ENCODE data around the gene SLC9A9. TPM values are rescaled to one million over a fixed set of nuclear protein-coding genes. Genes with fewer than 3 reads are reported as not detected.

Gene SLC9A9
- total RNA-seq, 1 donor from 2014 or later, result 12.2 TPM

DNA sequence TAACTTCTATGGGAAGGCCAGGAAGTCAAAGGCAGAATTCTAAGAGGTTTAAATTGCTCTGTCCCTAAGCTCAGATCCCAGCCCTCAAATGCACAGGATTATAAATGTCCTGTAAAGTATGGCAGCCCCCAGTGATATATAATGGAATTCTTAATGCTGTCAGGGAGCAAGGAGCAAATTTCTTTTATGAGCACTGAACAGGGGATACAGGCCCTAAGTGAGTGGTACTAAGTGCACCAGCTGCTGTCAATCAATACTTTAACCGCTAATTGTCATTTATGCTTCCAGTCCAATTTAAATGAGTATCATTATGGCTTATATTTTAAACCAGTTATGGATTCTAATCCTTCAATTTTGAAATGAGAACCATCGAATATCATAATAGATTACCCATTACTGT lies 4.7 kb downstream of the SLC9A9 start:
- no peak for DNase-seq (ENCODE audit: low spot score)

GRCh38 chr3:143840636-143841035 lies 7.6 kb downstream of the SLC9A9 start:
- DNase-seq (ENCODE audit: low spot score), result no peak

GRCh38 chr3:143839980-143840379 lies 8.3 kb downstream of the SLC9A9 start:
- no peak for DNase-seq (ENCODE audit: low spot score)

- no peak for DNase-seq (ENCODE audit: low spot score)
Observed at GRCh38 chr3:143837076-143837475, 11.2 kb downstream of the SLC9A9 start.

- DNase-seq (ENCODE audit: low spot score), result no peak
Observed at GRCh38 chr3:143835312-143835711, 13.0 kb downstream of the SLC9A9 start.

DNA sequence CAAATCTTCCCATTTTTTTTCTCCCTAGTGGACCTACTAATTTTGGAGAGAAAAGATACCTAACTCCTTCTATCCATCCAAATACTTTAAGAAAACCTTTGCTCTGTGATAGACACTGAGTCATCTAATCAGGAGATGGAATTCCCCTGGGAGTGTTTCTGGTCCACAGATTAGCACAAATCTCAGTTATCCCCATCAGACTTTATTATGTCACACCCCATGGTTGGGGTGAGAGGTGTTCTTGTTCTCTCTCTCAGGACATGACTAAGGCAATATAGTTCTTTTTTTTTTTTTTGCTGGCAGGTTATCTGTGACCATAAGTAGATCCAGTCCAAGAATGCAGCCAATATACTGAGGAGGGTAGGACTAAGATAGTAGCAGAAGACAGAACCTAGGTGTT lies 15.8 kb downstream of the SLC9A9 start:
- DNase-seq (ENCODE audit: low spot score), result no peak

DNA sequence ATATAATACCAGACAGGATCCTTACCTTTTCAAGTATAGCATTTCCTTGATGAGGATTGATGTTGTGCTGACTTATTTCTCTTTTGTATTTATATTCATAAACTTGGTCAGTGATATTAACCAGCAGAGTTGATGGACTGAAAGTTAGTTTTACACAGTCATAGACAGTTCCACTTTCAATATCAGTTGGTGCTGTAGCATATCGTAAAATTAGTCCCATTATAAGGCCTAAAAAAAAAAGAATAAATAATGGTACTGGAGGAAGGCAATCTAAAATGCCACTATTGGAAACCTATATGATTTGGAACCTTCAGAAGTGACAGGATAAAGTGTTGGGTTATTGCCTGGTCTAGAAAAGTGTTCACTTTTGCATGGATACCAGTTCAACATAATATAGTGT lies 16.3 kb downstream of the SLC9A9 start:
- no peak for DNase-seq (ENCODE audit: low spot score)

DNA sequence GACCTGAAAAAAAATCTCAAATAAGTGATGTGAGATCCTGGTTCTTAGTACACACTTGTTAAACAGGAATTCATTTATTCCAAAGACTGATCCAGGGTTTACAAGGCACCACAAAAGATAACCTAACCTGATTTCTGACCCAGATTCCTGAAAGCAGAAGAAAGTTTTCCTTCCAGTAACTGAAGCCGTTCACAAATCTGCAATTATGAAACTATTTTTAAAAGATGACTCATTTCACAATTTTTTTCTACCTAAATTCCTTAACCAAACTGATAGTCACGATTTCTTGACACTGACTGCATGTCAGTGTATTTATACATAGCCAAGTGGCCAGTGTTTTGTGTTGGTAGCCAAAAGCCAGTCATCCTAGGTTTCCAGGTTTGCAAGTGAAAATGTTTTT lies 17.1 kb downstream of the SLC9A9 start:
- no peak for DNase-seq (ENCODE audit: low spot score)

DNA sequence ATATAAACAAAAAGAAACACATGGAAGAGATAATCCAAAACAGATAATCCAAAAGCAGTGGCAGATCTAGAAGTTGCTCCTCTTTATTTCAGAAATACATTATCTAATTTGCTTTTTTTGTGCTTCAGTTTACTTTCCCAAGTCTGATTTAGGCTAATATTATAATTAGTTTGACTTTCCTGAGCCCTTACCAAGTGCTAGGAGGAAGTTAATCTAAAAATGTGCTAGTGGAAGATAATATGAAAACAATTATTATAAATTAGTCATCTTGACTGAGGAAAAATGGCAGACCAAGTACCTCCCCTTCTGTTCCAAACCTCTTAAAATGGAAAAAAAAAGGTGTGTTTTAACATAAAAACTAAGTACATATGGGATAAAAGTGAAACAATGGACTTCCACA lies 17.5 kb downstream of the SLC9A9 start:
- DNase-seq (ENCODE audit: low spot score), result no peak

GRCh38 chr3:143830063-143830462 lies 18.2 kb downstream of the SLC9A9 start:
- DNase-seq (ENCODE audit: low spot score), result no peak

- no peak for DNase-seq (ENCODE audit: low spot score)
Observed at GRCh38 chr3:143827425-143827824, 20.8 kb downstream of the SLC9A9 start.

GRCh38 chr3:143826296-143826695 lies 22.0 kb downstream of the SLC9A9 start:
- DNase-seq (ENCODE audit: low spot score), result no peak

DNA sequence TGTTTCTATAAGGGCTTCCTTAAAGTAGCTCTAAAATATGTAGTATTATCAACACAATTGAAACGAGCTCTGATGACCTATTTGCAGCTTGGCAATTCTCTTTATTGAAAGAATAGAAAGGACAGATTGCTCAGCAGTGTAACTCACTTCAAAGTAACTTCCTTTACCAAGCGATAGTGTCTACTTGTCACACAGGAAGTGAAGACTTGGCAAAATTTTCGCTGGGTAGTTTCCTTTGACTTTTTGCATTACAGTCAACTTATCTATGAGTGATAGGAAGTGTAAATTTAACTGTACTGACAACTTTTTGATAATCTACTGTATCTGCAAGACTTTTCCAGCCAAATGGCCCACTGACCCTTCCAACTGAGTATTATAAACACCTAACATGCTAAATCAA lies 22.8 kb downstream of the SLC9A9 start:
- no peak for DNase-seq (ENCODE audit: low spot score)

DNA sequence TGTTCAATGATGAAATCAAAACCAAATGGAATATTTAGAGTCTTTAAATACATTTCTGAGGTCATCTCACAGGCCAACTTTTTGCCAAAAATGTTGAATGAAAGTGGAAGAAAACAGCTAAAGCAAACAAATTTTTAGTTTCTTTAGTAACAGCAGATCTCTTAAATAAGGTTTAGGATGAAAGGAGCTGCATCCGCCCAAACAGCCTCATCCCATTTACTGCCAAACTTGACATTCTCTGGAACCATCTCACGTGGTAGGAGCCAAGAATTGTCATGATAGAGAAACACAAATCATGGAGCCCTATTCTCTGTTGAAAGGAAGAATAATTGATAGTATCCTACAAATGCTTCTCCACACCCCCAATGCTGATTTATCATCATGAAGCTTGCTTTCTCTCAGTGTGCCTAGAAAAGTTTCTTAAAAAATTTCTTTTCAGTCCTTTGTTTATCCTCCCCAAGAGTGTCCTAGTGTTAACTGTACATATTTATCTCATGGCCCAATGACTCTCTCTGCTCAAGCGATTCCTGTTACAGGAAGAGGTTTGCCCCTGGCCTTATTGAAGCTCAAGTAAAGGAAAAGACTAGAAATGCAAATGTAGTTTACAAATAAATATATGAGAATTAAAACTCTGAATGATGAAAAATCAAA lies 23.4 kb downstream of the SLC9A9 start:
- DNase-seq (ENCODE audit: low spot score), result no peak

GRCh38 chr3:143822798-143823197 lies 25.5 kb downstream of the SLC9A9 start:
- no peak for DNase-seq (ENCODE audit: low spot score)

- DNase-seq (ENCODE audit: low spot score), result no peak
Observed at GRCh38 chr3:143822374-143822773, 25.9 kb downstream of the SLC9A9 start.

DNA sequence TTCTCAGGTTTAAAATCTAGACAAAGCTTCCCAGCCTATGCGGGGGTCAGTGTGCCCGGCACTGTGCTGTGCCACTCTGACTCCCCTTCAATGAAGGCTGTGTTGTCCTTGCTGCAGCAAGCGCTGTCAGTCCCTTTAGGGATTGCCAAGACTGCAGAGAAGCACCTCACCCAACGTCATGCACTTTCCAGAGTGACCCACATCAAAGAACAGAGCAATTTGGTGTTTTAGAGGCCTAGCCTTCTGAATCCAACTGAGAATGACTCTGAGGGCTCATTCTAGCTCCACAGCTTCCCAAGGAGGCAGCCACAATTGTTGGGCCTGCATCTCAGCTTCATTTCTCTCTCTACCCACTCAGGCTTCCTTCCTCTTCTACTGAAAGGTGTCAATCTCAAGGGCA lies 26.4 kb downstream of the SLC9A9 start:
- DNase-seq (ENCODE audit: low spot score), result no peak

DNA sequence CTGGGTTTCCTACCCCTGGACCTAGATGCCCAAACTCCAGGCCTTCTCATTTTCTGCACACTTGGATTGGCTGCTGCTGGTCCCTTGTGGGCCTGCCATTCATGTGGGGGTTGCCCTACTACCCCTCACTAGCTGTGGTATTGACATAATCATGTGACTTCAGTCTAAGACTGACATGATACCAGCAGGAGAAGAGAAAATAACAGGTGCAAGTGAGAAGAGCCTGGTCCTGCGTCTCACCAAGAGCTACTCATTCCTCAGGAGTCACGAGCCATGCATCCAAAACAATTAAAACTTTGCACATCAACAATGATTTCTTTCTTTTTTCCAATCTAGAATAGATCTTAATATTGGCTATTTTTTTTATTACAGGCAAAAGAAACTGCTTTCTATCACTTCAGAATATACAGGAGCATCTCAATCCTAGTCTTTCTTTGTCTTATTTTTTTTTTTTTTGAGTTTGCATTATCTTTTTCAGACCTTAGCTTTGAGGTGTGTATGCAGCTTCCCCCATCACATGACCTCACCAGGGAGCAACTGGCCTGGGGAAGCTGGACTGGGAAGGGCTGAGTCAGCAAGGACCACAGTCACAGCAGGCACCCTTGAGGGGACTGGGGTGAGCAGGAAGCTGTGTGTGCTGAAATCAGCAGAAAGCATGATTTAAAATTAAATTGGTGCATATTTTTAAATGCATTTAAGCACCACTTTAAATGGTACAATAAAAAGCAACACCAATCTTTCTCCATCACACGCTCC lies 27.6 kb downstream of the SLC9A9 start:
- DNase-seq (ENCODE audit: low spot score), result no peak

DNA sequence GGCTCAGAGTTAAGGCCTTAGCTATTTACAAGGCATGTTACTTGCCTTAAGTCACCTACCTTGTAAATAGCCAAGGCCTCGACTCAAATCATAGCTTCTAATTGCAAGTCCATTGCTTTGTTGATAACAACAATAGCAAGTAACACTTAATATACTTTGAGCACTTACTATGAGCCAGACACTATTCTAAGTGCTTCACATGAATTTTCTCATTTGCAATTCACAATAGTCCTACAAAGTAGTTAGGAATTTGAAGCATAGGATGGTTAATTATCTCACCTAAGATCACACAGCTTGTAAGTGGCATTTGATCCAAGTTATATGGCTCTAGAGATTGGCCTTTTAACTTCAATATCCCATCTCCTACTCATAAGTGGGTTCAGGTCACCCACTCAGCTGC lies 28.4 kb downstream of the SLC9A9 start:
- no peak for DNase-seq (ENCODE audit: low spot score)

DNA sequence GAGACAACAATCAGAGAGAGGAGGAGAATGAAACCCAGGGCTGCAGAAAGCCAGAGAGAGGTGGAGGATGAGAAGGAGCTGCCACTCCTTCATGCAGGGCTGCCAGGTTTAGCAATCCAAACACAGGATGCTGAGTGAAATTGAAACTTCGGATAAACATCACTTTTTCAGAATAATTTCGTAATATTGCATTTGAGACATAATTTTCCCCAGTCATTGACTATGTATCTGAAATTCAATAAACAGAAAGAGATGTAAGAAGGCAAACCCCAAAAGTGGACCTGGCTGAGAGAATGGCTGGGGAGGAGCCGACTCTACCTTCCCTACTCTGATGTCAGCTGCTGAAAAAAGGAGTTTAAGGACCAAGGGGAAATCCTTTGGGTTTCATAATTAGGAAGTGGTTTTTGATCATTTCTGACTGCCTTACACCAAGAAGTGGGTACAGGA lies 33.8 kb downstream of the SLC9A9 start:
- DNase-seq (ENCODE audit: low spot score), result no peak

GRCh38 chr3:143812481-143812880 lies 35.8 kb downstream of the SLC9A9 start:
- DNase-seq (ENCODE audit: low spot score), result no peak

GRCh38 chr3:143811602-143812001 lies 36.7 kb downstream of the SLC9A9 start:
- no peak for DNase-seq (ENCODE audit: low spot score)

- DNase-seq (ENCODE audit: low spot score), result no peak
Observed at GRCh38 chr3:143810953-143811265, 37.4 kb downstream of the SLC9A9 start.

All from mucosa of gallbladder (tissue), 1 donor.